Parathyroid adenoma (tissue), 2 donors: ENCODE results near the gene PANX1.

ENCODE experiments used
- H2AFZ ChIP-seq: fragments of 300-600 bp; sonication (generic); one replicate; pipeline ENCODE4 v1.7.0; 2017; ENCODE audit warnings: antibody characterized with exemption, mild to moderate bottlenecking
- H3K27ac ChIP-seq: fragments of 300-600 bp; sonication (generic); one replicate; pipeline ENCODE4 v1.7.0; 2017
- H3K27me3 ChIP-seq: fragments of 300-600 bp; sonication (generic); one replicate; pipeline ENCODE4 v1.7.0; 2017; ENCODE audit warnings: low read length; ENCODE audit not compliant: control insufficient read depth, insufficient read depth
- H3K36me3 ChIP-seq: fragments of 300-600 bp; sonication (generic); one replicate; pipeline ENCODE4 v1.7.0; 2017; ENCODE audit warnings: low read length; ENCODE audit not compliant: control insufficient read depth, insufficient read depth
- H3K4me1 ChIP-seq: fragments of 300-600 bp; sonication (generic); one replicate; pipeline ENCODE4 v1.7.0; 2017; ENCODE audit warnings: control low read depth
- H3K4me2 ChIP-seq: fragments of 300-600 bp; sonication (generic); one replicate; pipeline ENCODE4 v1.7.0; 2017; ENCODE audit warnings: low read length
- H3K4me3 ChIP-seq: fragments of 300-600 bp; sonication (generic); one replicate; pipeline ENCODE4 v1.7.0; 2017; ENCODE audit warnings: low read depth, low read length
- H3K79me2 ChIP-seq: fragments of 300-600 bp; sonication (generic); one replicate; pipeline ENCODE4 v1.7.0; 2017; ENCODE audit warnings: control low read depth
- H3K9ac ChIP-seq: fragments of 300-600 bp; sonication (generic); one replicate; pipeline ENCODE4 v1.7.0; 2017; ENCODE audit warnings: mild to moderate bottlenecking
- H3K9me3 ChIP-seq: fragments of 300-600 bp; sonication (generic); one replicate; pipeline ENCODE4 v1.7.0; 2017; ENCODE audit warnings: low read length; ENCODE audit not compliant: control insufficient read depth
- TF ChIP-seq, protein P1 (sequence below): fragments of 300-600 bp; sonication (generic); IDR thresholded peaks from one replicate; pipeline ENCODE4 v1.7.0; 2017; ENCODE audit warnings: antibody characterized with exemption, mild to moderate bottlenecking
- donor health status: primary hyperparathyroidism.

PANX1 gene, protein sequence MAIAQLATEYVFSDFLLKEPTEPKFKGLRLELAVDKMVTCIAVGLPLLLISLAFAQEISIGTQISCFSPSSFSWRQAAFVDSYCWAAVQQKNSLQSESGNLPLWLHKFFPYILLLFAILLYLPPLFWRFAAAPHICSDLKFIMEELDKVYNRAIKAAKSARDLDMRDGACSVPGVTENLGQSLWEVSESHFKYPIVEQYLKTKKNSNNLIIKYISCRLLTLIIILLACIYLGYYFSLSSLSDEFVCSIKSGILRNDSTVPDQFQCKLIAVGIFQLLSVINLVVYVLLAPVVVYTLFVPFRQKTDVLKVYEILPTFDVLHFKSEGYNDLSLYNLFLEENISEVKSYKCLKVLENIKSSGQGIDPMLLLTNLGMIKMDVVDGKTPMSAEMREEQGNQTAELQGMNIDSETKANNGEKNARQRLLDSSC

DNA sequence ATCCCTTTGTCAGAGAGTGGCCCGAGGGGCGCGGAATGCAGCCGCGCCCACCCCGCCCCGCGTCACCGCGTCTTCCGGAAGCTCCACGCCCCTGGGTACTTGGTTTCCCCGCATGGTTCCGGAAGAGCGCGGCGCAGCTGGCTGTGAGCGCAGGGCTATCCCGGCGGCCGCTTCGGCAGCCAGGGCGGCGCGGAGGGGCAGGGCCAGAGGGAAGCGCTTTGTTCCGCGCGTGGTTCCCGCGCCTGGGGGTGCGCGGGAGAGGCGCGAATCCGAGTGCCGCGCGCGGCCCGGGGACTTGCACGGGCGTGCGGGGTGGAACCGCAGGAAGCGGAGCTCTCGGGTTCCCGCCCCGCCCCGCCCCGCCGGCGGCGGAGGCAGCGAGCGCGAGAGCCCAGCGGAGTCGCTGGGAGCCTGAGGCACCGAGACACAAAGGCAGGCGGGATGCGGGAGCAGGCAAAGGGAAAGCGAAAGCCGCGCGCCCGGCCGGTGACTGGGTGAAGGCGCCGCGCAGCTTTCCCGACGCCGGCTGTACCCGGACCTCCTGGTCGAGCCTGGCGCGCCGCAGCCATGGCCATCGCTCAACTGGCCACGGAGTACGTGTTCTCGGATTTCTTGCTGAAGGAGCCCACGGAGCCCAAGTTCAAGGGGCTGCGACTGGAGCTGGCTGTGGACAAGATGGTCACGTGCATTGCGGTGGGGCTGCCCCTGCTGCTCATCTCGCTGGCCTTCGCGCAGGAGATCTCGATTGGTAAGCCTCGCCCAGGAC is at the start of gene PANX1:
TSS of gene PANX1 (plus strand) at position 96 of the 766 bp plus-strand sequence. CDS start at position 568, 472 bp downstream.
- TF ChIP-seq, protein P1, sequence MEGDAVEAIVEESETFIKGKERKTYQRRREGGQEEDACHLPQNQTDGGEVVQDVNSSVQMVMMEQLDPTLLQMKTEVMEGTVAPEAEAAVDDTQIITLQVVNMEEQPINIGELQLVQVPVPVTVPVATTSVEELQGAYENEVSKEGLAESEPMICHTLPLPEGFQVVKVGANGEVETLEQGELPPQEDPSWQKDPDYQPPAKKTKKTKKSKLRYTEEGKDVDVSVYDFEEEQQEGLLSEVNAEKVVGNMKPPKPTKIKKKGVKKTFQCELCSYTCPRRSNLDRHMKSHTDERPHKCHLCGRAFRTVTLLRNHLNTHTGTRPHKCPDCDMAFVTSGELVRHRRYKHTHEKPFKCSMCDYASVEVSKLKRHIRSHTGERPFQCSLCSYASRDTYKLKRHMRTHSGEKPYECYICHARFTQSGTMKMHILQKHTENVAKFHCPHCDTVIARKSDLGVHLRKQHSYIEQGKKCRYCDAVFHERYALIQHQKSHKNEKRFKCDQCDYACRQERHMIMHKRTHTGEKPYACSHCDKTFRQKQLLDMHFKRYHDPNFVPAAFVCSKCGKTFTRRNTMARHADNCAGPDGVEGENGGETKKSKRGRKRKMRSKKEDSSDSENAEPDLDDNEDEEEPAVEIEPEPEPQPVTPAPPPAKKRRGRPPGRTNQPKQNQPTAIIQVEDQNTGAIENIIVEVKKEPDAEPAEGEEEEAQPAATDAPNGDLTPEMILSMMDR = no peak
- peak within 1 kb of the TSS; percentile 28 for H3K9ac ChIP-seq
- peaks cover 7% of the 10 kb centered on the region for H3K4me1 ChIP-seq
- H3K27ac ChIP-seq = peak within 1 kb of the TSS; percentile 91
- H2AFZ ChIP-seq = peak within 1 kb of the TSS; percentile 97
- no peaks in the 10 kb centered on the region for H3K27me3 ChIP-seq
- no peaks in the 10 kb centered on the region for H3K9me3 ChIP-seq
- no peaks in the 10 kb centered on the region for H3K36me3 ChIP-seq
- H3K4me3 ChIP-seq = peak within 1 kb of the TSS; percentile 70
- H3K79me2 ChIP-seq = peaks cover 3% of the 10 kb centered on the region
- peak within 1 kb of the TSS; percentile 69 for H3K4me2 ChIP-seq

DNA sequence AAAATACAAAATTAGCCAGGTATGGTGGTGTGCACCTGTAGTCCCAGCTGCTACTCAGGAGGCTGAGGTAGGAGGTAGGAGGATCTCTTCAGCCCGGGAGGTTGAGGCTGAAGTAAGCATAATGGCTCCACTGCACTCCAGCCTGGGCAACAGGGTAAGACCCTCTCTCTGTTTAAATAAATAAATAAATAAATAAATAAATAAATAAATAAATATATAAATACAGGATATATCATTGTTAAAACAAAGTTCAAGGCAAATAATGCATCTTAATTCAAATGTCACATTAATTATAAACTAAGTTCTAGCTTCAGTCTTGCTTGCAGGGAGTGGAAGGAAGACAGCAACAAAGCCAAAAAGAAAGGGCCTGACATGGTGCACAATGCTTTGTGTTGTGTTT is 44.5 kb upstream of the PANX1 start:
- Histone ChIP-seq H3K27ac (no peak overlapping the region), H3K4me3 (no peak overlapping the region), H3K4me2 (no peak overlapping the region), H3K4me1 (no peaks in the 10 kb centered on the region), H3K27me3 (no peaks in the 10 kb centered on the region), H3K9me3 (no peaks in the 10 kb centered on the region), H2AFZ (no peak overlapping the region), H3K9ac (no peak overlapping the region), H3K79me2 (no peaks in the 10 kb centered on the region), H3K36me3 (no peaks in the 10 kb centered on the region)
- TF ChIP-seq, protein P1 = no peak

DNA sequence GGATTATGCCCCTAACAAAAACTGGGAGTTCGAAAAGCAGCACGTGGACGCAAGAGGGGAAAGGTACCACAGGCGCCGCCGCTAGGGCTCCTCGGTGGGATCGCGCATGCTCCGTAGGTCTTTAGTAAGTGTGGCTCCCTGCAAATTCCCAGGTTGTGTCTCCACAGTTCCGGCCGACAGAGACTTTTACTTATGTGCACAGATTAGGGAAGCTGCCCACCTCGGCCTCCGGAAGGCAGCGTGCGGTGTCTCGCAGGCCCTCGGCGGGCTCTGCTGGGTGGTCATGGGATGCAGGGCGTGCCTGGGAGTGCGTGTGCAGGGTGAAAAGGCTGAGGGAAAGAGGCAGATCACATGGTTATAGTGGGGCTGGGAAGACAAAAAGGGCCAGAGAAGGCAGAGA is 39.7 kb upstream of the PANX1 start:
- no peaks in the 10 kb centered on the region for H3K4me1 ChIP-seq
- TF ChIP-seq, protein P1 = no peak
- no peak overlapping the region for H3K9ac ChIP-seq
- no peaks in the 10 kb centered on the region for H3K79me2 ChIP-seq
- no peaks in the 10 kb centered on the region for H3K9me3 ChIP-seq
- no peak overlapping the region for H3K4me2 ChIP-seq
- no peak overlapping the region for H3K27ac ChIP-seq
- H3K4me3 ChIP-seq = no peak overlapping the region
- H2AFZ ChIP-seq = no peak overlapping the region
- no peaks in the 10 kb centered on the region for H3K36me3 ChIP-seq
- no peaks in the 10 kb centered on the region for H3K27me3 ChIP-seq

DNA sequence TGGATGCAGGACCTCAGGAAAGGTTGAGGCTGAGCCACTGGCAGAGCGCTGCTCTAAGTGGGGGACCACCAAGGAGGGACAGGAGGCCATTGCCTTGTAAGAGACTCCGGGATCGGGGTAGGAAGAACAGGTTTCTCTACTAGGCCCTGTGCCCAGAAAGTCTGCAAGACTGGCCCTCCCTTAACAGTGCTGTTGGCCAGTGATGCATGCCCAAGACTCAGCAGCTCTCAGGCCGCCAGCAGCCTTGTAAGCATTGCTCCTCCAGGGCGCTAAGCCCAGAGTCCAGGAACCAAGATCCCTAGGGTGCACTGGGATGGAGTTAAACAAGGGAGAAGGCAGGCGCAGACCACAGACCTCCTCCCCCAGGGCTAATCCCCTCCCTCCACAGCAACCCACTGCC is 39.3 kb upstream of the PANX1 start:
- Histone ChIP-seq H3K27ac (no peak overlapping the region), H3K4me2 (no peak overlapping the region), H2AFZ (no peak overlapping the region), H3K9ac (no peak overlapping the region), H3K4me1 (no peaks in the 10 kb centered on the region), H3K9me3 (no peaks in the 10 kb centered on the region), H3K79me2 (no peaks in the 10 kb centered on the region), H3K36me3 (no peaks in the 10 kb centered on the region), H3K27me3 (no peaks in the 10 kb centered on the region), H3K4me3 (no peak overlapping the region)
- TF ChIP-seq, protein P1 = no peak
